ENCODE measurements around the gene LGALS4. TPM values are rescaled to one million over a fixed set of nuclear protein-coding genes. Genes with fewer than 3 reads are reported as not detected.
"Not testable (repeated sequence)": the region's sequence is repeated elsewhere in the genome, so short reads cannot be mapped to it uniquely, and the experiment has no call there.

Gene LGALS4
- 1 to 10 TPM; 1.6 to 1.7 TPM for total RNA-seq

DNA sequence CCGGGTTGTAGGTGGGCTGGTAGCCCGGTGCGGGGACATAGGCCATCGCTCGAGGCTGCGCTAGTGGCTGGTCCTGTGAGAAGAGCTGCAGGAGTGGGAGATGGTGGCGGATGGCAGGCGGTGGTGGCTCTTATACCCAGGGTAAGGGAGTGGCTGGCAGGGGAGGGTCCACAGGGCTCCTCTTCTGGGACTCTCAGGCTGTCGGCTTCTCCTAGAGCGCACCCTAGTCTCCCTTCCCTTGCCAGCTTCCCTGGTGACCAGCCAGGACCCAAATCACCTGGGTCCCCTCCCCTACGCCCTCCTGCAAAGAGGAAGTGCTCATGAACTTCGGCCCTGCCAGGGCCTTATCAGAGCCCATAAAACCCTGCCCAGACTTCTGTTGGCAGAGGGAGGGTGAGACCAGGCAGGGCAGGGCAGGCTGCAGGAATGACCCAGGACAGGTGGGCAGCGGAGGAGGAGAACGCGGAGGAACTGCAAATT is at the start of gene LGALS4:
TSS of gene LGALS4 (minus strand) at position 105 of the 480 bp plus-strand sequence. CDS start at position 46, 59 bp downstream.
- Mint-ChIP-seq H3K4me1 (ENCODE audit: low read depth in 2 of 2) (no peaks in the 10 kb centered on the region), H3K36me3 (no peaks in the 10 kb centered on the region), H3K9me3 (no peaks in the 10 kb centered on the region), H3K4me3 (no peak within 1 kb of the TSS), H3K27ac (no peak within 1 kb of the TSS), H3K27me3 (no peaks in the 10 kb centered on the region)
- DNase-seq (ENCODE audit: low spot score) (no peak), ATAC-seq (no peak)

- Mint-ChIP-seq H3K4me3 (no peak overlapping the region), H3K36me3 (no peaks in the 10 kb centered on the region), H3K4me1 (ENCODE audit: low read depth in 2 of 2) (peaks cover 39 to 49% of the 10 kb centered on the region in 2 donors), H3K9me3 (peaks cover 6% of the 10 kb centered on the region), H3K27me3 (no peaks in the 10 kb centered on the region), H3K27ac (no peak overlapping the region)
- ATAC-seq (no peak), DNase-seq (ENCODE audit: low spot score) (no peak)
Measured at GRCh38 chr19:38861368-38861767, 48.6 kb upstream of the LGALS4 start.

- not testable (repeated sequence) for H3K36me3 Mint-ChIP-seq; H3K9me3 Mint-ChIP-seq; ATAC-seq; H3K27me3 Mint-ChIP-seq; DNase-seq (ENCODE audit: low spot score); H3K4me3 Mint-ChIP-seq
- H3K27ac Mint-ChIP-seq: peak overlapping the region in 1 of 2 donors; percentile 51
- peaks cover 27 to 32% of the 10 kb centered on the region in 2 donors for H3K4me1 Mint-ChIP-seq (ENCODE audit: low read depth in 2 of 2)
Measured at GRCh38 chr19:38859631-38860204, 47.0 kb upstream of the LGALS4 start.

GRCh38 chr19:38856813-38857212 is 44.1 kb upstream of the LGALS4 start:
- DNase-seq (ENCODE audit: low spot score) (no peak), ATAC-seq (no peak)
- Mint-ChIP-seq H3K4me3 (peak overlapping the region; percentile 76), H3K27ac (peak overlapping the region; percentile 66 to 75), H3K9me3 (no peaks in the 10 kb centered on the region), H3K27me3 (no peaks in the 10 kb centered on the region), H3K4me1 (ENCODE audit: low read depth in 2 of 2) (peaks cover 21 to 23% of the 10 kb centered on the region in 2 donors), H3K36me3 (no peaks in the 10 kb centered on the region)

GRCh38 chr19:38855751-38856150 is 43.0 kb upstream of the LGALS4 start:
- H3K27ac Mint-ChIP-seq; ATAC-seq; H3K36me3 Mint-ChIP-seq; H3K4me3 Mint-ChIP-seq; DNase-seq (ENCODE audit: low spot score); H3K9me3 Mint-ChIP-seq; H3K27me3 Mint-ChIP-seq: not testable (repeated sequence)
- H3K4me1 Mint-ChIP-seq (ENCODE audit: low read depth in 2 of 2): peaks cover 30 to 34% of the 10 kb centered on the region in 2 donors

DNA sequence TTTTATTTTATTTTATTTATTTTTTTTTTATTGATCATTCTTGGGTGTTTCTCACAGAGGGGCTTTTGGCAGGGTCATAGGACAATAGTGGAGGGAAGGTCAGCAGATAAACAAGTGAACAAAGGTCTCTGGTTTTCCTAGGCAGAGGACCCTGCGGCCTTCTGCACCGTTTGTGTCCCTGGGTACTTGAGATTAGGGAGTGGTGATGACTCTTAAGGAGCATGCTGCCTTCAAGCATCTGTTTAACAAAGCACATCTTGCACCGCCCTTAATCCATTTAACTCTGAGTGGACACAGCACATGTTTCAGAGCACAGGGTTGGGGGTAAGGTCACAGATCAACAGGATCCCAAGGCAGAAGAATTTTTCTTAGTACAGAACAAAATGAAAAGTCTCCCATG is 42.2 kb upstream of the LGALS4 start:
- H3K4me1 Mint-ChIP-seq (ENCODE audit: low read depth in 2 of 2): peaks cover 33 to 36% of the 10 kb centered on the region in 2 donors
- not testable (repeated sequence) for H3K4me3 Mint-ChIP-seq; H3K9me3 Mint-ChIP-seq; H3K27me3 Mint-ChIP-seq; DNase-seq (ENCODE audit: low spot score); H3K27ac Mint-ChIP-seq; H3K36me3 Mint-ChIP-seq; ATAC-seq

DNA sequence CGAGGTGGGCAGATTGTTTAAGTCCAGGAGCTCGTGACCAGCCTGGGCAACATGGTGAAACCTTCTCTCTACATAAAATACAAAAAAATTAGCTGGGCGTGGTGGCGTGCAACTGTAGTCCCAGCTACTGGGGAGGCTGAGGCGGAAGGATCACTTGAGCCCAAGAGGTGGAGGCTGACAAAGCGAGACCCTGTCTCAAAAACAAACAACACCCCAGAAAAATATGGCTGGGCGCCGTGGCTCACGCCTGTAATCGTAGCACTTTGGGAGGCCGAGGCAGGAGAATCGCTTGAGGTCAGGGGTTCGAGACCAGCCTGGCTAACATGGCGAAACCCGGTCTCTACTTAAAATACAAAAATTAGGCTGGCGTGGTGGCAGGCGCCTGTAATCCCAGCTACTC is 40.5 kb upstream of the LGALS4 start:
- Mint-ChIP-seq H3K36me3 (peaks cover 9% of the 10 kb centered on the region), H3K4me3 (peak overlapping the region; percentile 92), H3K27me3 (no peaks in the 10 kb centered on the region), H3K27ac (peak overlapping the region; percentile 98), H3K4me1 (ENCODE audit: low read depth in 2 of 2) (peaks cover 39 to 46% of the 10 kb centered on the region in 2 donors), H3K9me3 (no peaks in the 10 kb centered on the region)
- ATAC-seq: no peak
- DNase-seq (ENCODE audit: low spot score): no peak

- Mint-ChIP-seq H3K36me3 (peaks cover 9% of the 10 kb centered on the region), H3K4me1 (ENCODE audit: low read depth in 2 of 2) (peaks cover 41 to 49% of the 10 kb centered on the region in 2 donors), H3K4me3 (peak overlapping the region; percentile 92), H3K27ac (peak overlapping the region; percentile 98), H3K27me3 (no peaks in the 10 kb centered on the region), H3K9me3 (no peaks in the 10 kb centered on the region)
- peak in 1 of 2 donors; percentile 2 for ATAC-seq
- peak; percentile 85 for DNase-seq (ENCODE audit: low spot score)
Measured at GRCh38 chr19:38852231-38853044, 39.7 kb upstream of the LGALS4 start.

DNA sequence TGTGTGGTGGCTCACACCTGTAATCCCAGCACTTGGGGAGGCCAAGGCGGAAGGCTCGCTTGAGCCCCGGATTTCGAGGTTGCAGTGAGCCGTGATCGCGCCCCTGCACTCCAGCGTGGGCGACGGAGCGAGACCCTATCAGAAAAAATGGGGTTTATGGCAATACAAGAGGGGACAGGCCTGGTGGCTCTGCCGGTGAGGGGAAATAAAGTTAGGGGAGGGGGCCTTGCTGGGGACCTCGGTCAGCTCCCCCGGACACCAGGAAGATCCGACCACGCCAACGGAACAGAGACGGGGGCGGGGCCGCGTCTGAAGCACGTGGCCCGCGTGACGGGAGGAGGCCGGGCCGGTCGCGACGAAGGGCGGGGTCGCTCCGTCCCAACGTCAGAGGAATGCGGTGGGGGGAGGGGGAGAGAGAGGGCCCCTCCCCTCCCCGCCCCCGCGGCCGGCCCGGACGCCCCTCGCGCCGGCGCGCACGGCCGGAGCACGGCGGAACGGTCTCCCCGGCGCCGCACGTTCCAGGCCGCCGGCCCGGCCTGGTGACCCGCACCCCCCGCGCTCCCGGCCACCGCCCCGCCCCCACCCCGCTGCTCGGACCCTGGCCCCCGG is 39.0 kb upstream of the LGALS4 start:
- DNase-seq (ENCODE audit: low spot score) (peak; percentile 96), ATAC-seq (peak; percentile 34 to 54)
- peaks cover 44 to 49% of the 10 kb centered on the region in 2 donors for H3K4me1 Mint-ChIP-seq (ENCODE audit: low read depth in 2 of 2)
- H3K27ac Mint-ChIP-seq: peak overlapping the region; percentile 98
- no peaks in the 10 kb centered on the region for H3K27me3 Mint-ChIP-seq
- H3K4me3 Mint-ChIP-seq: peak overlapping the region; percentile 95
- H3K36me3 Mint-ChIP-seq: peaks cover 9% of the 10 kb centered on the region
- H3K9me3 Mint-ChIP-seq: no peaks in the 10 kb centered on the region

GRCh38 chr19:38850976-38851621 is 38.4 kb upstream of the LGALS4 start:
- Mint-ChIP-seq H3K9me3 (no peaks in the 10 kb centered on the region), H3K4me1 (ENCODE audit: low read depth in 2 of 2) (peaks cover 42 to 50% of the 10 kb centered on the region in 2 donors), H3K27me3 (no peaks in the 10 kb centered on the region), H3K4me3 (peak overlapping the region; percentile 95), H3K27ac (peak overlapping the region; percentile 98), H3K36me3 (peaks cover 12% of the 10 kb centered on the region)
- ATAC-seq (no peak), DNase-seq (ENCODE audit: low spot score) (no peak)

GRCh38 chr19:38850436-38850975 is 37.8 kb upstream of the LGALS4 start:
- Mint-ChIP-seq H3K4me3 (peak overlapping the region; percentile 95), H3K4me1 (ENCODE audit: low read depth in 2 of 2) (peaks cover 48 to 56% of the 10 kb centered on the region in 2 donors), H3K36me3 (peaks cover 18% of the 10 kb centered on the region), H3K27me3 (no peaks in the 10 kb centered on the region), H3K27ac (peak overlapping the region; percentile 98), H3K9me3 (no peaks in the 10 kb centered on the region)
- peak; percentile 86 to 88 for ATAC-seq
- peak; percentile 100 for DNase-seq (ENCODE audit: low spot score)

DNA sequence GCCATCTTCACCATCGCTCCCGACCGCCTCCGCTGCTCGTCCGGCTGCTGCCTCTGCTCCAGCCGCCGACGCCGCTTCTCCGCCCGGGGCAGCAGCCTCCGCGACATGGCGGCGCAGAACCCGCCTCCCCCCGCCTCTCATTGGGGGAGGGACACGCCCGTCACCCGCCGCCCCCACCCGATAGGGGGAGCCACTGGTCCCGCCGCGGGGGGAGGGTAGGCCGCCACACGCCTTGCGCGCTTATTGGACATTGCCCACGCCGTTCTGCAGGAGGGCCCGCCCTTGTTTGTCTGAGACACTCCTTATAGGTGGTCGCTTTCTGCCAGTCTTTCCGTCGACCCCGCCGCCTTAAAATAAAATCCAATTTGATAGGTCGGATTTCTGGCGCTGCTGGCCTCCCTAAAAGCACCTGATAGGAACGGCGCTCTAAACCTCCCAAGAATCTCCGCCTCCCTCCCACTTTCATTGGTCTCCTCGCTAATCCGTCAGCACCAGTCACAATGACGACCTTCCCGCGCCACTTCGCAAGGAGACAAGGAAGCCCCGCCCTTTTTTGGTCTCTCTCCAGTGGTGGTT is 37.2 kb upstream of the LGALS4 start, which contains the start of gene HNRNPL:
TSS of gene HNRNPL (minus strand) at position 127 of the 576 bp plus-strand sequence. CDS start at position 107, 20 bp downstream.
- Mint-ChIP-seq H3K9me3 (no peaks in the 10 kb centered on the region), H3K4me3 (peak within 1 kb of the TSS; percentile 95), H3K27ac (peak within 1 kb of the TSS; percentile 98), H3K4me1 (ENCODE audit: low read depth in 2 of 2) (peaks cover 51 to 60% of the 10 kb centered on the region in 2 donors), H3K27me3 (no peaks in the 10 kb centered on the region), H3K36me3 (peaks cover 22% of the 10 kb centered on the region)
- DNase-seq (ENCODE audit: low spot score) (peak; percentile 100), ATAC-seq (peak; percentile 83 to 85)
